Activated CD4-positive, CD25-positive, alpha-beta regulatory T cell treated with anti-CD3 and anti-CD28 coated beads, Interleukin-2, amount 50 U/mL, for 72 hours (primary cell): ENCODE data around the gene CEP85.
"Not testable (repeated sequence)": the region's sequence is repeated elsewhere in the genome, so short reads cannot be mapped to it uniquely, and the experiment has no call there.

Source experiments
- DNase-seq: peaks from one replicate; pipeline ENCODE4 v3.0.0; 2021

CEP85 gene

GRCh38 chr1:26292735-26293134 is 58.7 kb downstream of the CEP85 start:
- not testable (repeated sequence) for DNase-seq

- DNase-seq = no peak
Observed at GRCh38 chr1:26293911-26294463, 60.0 kb downstream of the CEP85 start.

- no peak for DNase-seq
Observed at GRCh38 chr1:26295194-26296138, 61.5 kb downstream of the CEP85 start.

GRCh38 chr1:26296340-26297056 is 62.5 kb downstream of the CEP85 start:
- no peak for DNase-seq

DNA sequence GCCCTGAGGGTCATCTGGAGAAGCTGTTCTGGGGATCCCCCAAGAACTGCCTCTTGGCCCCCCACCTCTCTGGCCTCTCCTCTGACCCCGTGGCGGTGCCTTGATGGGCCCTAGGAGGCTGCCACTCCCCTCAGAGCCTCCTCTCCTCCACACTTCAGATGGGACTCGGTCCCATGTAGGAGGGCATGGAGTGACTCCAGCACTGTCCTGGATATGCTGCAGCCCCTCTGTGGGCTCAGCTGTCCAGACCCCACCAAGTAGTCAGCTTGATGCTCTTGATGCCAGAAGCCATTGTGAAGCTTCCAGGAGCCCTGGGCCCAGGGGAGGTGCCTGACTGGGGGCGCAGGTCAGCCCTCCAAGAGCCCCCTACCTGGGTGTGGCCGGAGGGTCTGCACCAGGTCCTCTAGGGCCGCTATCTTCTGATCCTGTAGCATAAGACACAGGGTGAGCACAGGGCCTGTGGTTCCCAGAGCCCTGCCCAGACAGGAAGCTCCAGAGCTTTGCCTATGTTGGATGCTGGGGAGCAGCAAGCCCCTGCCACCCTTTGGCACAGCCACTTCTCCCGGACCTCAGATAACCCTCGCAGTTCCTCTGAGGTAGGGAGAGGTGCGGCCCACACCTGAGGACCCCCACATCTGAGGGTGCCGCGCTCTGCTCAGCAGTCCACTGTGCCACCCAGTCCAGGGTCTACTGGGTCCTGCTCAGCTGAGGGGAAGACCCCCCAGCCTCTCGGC is 63.2 kb downstream of the CEP85 start:
- DNase-seq = no peak

- DNase-seq = no peak
Observed at GRCh38 chr1:26297791-26298124, 63.8 kb downstream of the CEP85 start.

- DNase-seq = no peak
Observed at GRCh38 chr1:26300578-26301275, 66.7 kb downstream of the CEP85 start.

DNA sequence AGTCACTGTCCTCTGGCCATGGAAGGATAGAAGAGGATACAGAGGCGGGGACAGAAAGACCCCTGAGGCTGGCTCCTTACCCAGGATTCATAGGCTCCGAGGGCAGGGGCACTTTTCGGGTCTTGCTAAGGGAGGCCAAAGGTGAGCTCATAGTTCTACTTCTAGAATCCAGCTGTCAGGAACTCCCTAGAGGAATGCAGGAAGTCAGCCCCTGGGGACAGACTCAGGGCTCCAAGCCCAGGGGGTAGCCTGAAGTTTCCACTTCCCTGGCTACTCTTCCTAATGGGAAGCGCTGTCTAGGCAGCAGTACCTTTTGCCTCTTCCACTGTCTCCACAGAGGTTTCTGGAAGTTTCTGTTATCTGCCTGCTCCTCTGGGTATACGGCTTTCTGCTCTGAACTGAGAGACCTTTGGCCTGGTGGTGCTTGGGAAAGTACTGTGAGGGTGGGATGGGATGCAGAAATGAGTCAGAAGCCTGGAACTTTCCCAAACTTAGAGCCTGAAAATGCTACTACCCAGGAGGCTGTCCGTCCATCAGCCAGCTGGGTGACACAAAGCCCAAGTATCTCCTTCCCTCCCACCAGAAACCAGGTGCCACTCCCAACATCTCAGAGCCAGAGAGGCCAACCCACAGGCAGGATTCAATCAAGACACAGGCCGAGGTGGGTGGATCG is 68.9 kb downstream of the CEP85 start:
- no peak for DNase-seq

DNA sequence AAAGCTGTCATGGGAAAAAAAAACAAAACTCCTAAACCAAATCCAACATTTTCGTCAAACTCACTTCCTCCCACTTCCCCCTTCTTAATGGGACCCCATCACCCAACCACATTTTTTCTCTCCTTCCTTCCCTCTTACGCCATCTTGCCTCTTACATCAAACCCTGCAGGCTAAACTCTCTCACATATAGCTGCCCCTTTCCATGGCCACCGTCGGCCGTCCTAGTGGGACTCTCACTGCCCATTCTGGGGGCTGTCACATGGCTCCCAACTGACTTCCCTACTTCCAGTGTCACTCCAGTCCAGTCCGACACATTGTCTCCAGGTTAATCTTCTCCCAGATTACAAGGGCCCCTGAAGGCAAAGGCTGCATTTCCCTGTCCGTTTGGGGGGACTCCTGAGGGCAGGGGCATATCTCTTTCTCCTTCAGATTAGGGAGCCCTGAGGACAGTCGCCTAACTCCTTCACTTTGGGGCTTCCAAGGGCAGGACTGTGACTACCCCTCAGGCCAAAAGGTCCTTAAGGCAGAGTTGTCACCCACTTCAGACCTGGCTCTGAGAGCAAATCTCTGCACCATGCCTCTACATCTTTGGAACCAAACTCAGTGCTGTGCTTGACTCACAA is 71.8 kb downstream of the CEP85 start:
- DNase-seq = no peak

- peak; percentile 84 for DNase-seq
Observed at GRCh38 chr1:26306290-26307229, 72.6 kb downstream of the CEP85 start, which contains the start of gene UBXN11. UBXN11 (minus strand) TSS chr1:26306636; CDS start chr1:26302883, 3,753 bp downstream.

DNA sequence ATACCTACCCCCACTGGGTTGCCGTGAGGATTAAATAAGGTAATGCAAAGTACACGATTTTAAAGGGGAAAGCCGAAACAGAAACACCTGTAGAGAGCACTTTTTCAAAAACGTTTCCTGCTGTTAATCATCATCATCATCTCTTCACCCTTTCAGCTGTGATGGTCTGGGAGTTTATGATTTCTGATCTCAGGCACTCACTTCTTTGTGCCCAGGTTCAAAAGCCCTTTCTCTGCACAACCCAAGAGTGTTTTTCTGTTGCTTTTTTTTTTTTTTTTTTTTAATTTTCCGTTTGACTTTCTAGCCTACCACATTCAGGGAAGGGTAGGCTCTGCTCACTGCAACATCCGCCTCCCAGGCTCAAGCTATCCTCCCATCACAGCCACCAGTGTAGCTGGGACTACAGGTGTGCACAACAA is 73.4 kb downstream of the CEP85 start:
- DNase-seq = no peak

GRCh38 chr1:26307966-26308899 is 74.2 kb downstream of the CEP85 start:
- not testable (repeated sequence) for DNase-seq

GRCh38 chr1:26314501-26314900 is 80.5 kb downstream of the CEP85 start:
- no peak for DNase-seq

DNA sequence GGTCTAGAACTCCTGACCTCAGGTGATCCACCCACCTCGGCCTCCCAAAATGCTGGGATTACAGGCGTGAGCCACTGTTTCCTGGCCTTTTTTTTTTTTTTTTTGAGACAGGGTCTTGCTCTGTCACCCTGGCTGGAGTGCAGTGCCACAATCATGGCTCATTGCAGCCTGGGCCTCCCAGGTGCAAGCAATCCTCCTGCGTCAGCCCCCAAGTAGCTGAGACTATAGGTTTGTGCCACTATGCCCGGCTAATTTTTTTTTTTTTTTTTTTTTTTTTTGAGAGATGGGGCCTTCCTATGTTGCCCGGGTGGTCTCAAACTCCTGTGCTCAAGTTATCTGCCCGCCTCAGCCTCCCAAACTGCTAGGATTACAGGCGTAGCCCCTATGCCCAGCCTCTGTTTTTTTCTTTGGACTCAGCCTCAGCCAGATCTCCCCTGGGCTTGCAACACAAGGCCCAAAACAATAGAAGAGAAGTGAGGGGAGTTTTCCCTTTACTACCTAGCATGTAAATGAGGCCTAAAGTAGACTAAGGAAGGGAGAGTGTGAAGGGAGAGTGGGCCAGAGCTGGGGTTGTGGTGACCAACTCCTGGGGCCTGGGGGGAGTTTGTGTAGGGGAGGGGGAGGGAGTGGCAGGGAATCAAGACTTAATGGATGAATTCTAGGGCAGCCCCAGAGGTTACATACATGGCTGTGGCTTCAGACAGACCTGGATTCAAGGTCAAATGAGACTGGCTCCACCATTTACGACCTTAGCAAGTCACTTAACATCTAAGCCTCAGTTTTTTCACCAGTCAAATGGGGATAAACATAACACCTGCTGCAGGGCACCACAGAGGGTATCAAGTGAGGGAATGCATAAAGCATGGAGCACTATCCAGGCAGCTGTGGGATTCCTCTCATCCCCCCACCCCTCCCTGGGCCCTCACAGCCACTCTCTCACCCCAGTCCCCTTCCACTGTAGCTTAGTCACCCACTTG is 82.2 kb downstream of the CEP85 start:
- DNase-seq = no peak

DNA sequence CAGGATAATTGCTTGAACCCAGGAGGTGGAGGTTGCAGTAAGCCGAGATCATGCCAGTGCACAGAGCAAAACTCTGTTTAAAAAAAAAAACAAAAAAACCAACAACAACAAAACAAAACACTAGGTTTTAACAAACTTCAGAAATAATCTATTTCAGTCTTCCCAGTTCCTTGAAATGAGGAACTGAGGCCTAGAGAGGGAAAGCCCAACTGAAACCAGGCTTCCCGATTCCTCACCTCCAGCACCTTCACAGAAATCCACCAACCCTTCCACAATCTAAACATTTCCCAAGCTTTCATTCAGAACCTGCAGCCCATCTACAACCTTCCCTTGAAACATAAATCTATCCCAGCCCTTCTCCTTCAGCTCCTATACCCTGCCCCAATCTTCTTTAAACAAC is 83.1 kb downstream of the CEP85 start:
- no peak for DNase-seq

DNA sequence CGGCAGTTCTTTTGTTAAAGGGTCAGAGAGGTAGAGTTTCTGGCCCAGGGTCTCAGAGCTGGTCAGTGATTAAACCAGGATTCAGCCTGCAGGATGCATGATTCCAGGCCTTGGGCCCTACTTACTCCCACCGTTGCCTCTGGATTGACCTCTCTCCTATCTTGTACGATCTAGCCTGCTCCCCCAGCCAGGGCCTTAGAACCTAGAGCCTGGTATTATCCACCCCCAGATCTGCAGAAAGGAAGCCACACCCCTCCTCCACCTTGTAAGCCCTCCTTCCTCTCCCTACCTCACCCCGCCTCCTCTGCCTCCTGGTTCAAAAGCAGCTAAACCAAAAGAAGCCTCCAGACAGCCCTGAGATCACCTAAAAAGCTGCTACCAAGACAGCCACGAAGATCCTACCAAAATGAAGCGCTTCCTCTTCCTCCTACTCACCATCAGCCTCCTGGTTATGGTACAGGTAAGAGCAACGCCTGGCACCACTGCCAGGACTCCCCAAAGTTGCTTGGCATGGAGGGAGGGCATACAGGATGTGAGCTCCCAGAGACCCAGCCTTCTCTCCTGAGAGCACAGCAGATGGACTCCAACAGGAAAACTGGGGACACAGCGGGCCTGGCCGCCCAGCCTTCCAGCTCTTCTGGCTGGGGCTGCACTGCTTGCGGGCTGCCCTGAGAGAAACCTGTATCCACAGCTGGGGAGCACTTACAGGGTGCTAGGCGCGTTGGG is 83.8 kb downstream of the CEP85 start, which contains the start of gene CD52:
CD52 (plus strand) TSS at position 347 of the 726 bp plus-strand sequence; CDS start at position 407, 60 bp downstream.
- DNase-seq = peak; percentile 47
